GM21529 (cell line): ENCODE data around the gene TMEM18.

Source experiments
- ATAC-seq: cut with Tn5 transposase; IDR thresholded peaks from one replicate; pipeline ENCODE4 v1.9.1; 2021; ENCODE audit not compliant: unreplicated experiment

TMEM18 gene

GRCh38 chr2:673615-674320 lies 3.4 kb downstream of the TMEM18 start:
- no peak for ATAC-seq

GRCh38 chr2:673016-673415 lies 4.2 kb downstream of the TMEM18 start:
- no peak for ATAC-seq

DNA sequence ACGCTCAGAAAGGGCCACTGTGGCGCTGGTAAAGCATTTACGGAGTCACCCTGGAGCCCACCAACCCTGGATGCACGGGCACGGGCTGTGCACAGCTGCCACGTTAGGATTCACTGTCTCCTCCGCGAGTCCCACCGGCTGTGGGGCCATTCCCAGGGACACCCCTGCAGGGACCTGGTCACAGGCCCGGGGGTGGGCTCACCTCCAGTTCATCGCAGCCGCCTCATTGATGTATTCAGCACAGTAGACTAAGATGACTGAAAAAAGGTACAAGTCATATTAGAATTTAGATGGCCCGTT lies 4.7 kb downstream of the TMEM18 start:
- ATAC-seq = no peak

DNA sequence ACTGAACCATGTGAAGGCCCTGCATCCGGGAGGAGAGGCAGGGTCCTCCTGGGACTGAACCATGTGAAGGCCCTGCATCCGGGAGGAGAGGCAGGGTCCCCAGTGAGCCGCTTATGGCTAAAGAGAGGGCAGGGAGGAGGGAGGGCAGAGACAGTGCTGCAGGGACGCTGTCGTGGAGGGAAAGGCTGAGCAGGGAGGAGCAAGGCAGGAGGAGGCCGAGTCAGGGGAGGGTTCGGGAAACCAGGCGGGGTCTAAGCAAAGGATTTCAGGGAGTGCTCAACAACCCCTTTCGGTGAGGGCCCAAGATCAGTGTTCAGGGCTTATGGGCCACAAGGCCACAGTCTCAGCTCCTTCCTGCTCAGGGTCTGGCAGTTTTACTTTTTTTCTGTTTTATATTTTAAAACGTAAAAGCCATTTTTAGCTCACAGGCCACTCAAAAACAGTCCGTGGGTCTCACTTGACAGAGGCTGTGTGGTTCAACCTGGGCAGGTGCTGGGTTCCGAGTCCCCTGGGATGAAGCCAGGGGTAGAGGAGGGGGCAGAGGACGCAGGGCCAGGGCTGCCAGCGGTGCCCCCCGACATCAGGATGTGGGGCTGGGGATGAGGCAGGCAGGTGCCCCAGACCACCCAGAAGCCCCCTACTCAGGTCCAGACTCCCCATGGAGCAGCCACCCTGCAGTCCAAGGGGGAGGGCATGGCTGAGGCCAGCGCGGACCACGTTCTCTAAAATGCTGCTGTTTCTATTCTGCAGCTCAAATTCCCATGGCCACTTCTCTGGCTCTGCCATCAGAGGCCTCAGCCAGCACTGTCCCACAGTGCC lies 5.2 kb downstream of the TMEM18 start:
- no peak for ATAC-seq

GRCh38 chr2:671072-671471 lies 6.1 kb downstream of the TMEM18 start:
- ATAC-seq = no peak

DNA sequence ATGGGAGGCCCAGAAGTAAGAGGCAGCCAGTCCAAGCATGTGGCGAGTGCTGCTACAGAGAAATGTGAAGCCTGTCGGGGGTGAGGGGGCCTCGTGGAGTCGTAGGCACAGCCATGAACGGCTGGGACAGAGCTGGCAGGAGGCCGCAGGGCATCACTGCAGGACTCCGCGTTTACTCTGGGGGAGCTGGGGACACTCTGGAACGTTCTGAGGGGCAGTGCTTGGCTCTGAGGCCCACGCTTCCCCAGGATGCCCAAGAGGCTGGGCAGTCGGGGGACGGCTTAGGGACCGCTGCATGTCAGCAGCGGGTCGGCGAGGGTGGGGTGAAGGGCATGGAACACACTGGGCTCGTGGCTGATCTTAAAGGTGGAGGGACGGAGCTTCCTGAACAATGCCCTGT lies 6.6 kb downstream of the TMEM18 start:
- no peak for ATAC-seq

- no peak for ATAC-seq
These were observed 7.9 kb downstream of the TMEM18 start for GRCh38 chr2:669323-669722.

DNA sequence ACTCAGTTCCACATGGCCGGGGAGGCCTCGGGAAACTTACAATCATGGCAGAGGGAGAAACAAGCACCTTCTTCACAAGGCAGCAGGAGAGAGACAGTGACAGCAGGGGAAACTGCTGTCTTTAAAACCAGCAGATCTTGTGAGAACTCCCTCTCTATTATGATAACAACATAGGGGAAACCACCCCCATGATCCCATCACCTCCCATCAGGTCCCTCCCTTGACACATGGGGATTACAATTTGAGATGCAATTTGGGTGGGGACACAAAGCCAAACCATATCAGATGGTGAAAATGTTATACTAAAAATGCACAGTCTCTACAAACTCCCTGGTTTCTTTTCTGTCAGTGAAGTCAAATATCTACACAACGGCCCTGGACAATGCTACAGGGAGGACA lies 9.2 kb downstream of the TMEM18 start:
- ATAC-seq = no peak

- ATAC-seq = no peak
These were observed 9.7 kb downstream of the TMEM18 start for GRCh38 chr2:667332-667999.

DNA sequence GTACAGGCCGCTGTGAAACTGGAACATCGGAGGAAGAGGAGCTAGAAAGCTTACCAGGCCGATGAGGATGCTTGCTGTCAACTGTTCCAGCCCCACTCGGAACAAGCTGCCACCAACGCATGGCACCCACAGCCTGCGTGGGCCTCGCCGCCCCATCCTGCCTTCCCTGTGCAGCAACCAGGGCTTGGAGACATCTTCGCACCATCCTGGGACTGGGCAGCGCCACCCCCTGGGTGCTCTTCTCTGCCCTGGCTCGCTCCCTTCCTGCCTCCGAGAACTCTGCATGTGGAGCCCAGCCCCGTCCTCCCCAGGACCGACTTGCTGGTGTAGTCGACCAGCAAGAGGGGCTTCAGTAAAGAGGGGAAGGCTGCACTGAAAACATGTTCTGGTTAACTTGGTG lies 10.8 kb downstream of the TMEM18 start:
- no peak for ATAC-seq

DNA sequence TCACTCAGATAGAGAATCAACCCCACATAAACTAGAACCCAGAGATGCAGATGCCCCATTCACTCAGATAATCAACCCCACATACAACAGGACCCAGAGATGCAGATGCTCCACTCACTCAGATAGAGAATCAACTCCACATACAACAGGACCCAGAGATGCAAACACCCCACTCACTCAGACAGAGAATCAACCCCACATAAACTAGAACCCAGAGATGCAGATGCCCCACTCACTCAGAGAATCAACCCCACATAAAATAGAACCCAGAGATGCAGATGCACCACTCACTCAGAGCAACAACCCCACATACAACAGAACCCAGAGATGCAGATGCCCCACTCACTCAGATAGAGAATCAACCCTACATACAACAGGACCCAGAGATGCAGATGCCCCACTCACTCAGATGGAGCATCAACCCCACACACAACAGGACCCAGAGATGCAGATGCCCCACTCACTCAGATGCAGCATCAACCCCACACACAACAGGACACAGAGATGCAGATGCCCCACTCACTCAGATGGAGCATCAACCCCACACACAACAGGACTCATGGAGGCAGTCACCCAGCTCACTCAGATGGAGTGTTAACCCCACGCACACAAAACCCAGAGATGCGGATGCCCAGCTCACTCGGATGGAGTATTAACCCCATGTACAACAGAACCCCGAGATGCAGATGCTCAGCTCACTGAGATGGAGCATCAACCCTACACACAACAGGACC lies 11.7 kb downstream of the TMEM18 start:
- no peak for ATAC-seq

DNA sequence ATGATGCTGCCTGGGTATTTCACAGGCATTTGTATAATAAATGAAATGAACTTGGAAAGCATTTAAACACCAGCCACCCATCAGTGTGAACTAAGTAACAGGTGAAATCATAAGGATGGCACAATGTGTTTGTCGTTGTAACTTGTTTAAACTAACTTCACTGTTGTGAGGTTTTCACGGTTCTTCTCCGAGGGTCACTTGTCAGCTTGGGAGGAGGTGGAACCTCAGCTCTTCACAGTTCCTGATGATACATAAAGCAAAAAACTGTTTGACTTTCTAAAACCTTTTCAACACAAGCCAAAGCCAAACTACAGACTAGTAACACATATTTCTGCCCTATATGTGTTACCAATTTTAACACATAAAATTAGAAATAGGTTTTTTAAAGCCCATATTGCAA lies 13.1 kb downstream of the TMEM18 start:
- no peak for ATAC-seq

DNA sequence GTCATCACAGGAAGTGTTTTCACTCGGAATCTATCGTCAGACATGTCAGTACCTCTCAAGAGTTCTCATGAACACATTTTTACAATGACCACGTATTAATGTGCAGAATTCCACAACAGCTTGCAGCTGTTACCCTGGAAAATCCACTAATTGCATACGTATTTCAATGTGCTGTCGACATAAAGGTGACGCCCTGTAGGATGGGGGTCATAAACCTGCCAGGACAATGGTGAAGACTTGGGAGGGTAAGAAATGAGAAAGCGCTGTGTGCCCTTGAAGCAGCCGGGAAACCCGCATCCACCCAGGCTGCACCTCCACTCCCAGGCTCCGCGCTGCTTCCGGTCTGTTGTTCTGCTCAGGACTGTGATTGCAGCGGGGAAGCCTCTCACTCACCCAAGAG lies 14.0 kb downstream of the TMEM18 start:
- ATAC-seq = no peak

- ATAC-seq = no peak
These were observed 15.9 kb downstream of the TMEM18 start for GRCh38 chr2:661360-661635.

GRCh38 chr2:660586-661359 lies 16.4 kb downstream of the TMEM18 start:
- no peak for ATAC-seq

- no peak for ATAC-seq
These were observed 17.2 kb downstream of the TMEM18 start for GRCh38 chr2:660029-660428.

DNA sequence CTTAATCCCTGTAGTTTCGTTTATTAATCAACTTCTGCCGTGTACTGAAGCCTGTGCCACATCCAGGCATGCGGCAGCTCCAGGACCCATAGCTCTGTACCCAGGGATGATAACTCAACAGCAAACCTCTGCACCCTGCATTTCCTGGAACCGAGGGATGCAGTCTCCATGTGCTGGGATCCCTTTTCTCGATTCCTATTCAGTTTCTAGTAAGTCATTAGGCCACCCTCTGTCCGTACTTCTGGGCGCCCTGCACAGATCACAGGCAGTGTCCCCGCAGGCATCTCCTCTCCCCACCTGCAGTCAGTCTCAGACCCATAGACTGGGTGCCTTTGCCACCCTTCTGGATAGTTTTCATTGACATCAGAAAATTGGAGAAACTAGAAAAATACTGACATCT lies 18.8 kb downstream of the TMEM18 start:
- no peak for ATAC-seq

DNA sequence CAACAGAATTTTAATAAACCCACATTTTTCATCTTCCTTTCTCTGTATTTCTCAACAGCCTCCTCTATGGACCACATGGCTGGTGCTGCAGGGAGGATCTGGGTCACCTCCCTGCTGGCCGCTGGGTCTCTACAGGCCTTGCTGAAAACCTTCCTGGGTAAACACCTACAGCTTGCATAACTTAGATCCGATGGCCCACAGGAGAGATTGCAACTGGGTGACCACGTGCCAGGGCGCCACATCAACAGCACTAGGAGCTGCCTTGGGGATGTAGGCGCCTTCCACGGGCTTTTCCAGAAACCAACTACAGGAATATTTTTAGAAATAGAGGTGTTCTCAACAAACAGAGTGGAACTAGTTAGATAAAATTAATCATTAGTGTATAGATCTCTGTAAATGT lies 19.4 kb downstream of the TMEM18 start:
- no peak for ATAC-seq

DNA sequence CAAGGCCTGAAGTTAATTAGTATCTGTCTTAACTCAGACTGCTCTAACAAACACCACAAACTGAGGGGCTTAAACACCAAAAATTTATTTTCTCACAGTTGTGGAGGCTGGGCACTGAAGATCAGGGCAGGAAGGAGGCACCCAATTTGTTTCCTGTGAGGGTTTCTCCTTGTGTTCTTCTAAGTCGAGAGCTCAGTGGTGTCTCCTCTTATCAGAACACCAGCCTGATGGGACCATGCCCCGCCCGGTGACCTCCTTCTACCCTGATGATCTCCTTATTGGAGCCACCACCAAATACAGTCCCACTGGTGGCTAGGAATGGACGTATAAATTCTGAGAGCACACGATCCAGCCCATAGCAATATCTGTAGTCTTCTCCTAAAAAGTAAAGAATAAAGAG lies 20.5 kb downstream of the TMEM18 start:
- ATAC-seq = no peak

DNA sequence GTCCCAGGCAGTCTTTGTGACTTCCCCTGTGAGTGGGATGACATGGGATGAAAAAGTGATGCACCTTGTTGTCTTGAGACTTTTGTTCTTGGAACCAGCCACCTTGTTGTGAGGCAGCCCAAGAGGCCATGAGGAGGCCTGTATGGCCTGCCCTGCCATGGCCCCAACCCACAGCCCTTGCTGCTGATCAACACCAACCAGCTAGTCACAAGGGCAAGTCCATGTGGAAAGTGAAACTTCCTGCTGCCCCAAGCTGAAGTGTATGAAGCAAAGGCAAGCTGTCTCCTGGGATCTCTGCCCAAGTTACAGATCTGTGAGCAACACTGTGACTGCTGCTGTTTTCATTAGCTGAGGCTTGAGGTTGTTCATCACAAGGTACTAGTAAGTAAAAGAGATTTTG lies 21.6 kb downstream of the TMEM18 start:
- ATAC-seq = no peak

DNA sequence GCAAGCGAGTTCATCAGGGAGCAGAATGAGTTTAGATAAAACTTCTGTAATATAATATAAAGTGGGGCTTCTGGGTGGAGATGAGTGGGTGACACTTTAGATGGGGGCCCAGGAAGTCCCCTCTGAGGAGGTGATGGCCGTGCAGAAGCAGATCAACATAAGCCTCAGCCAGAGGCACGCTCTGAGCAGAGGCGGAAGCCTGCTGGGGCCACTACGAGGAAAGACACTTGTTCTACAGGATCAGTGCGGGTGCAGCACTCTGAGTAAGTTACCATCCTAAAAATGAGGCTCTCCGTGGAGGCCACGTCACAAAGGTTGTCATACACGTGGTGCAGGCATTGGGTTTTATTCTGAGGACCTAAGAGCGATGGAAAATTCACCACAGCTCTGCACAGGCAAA lies 22.3 kb downstream of the TMEM18 start:
- no peak for ATAC-seq
